Renal cortical epithelial cell (primary cell): ENCODE measurements around the gene LRP11. TPM values are rescaled to one million over a fixed set of nuclear protein-coding genes. Genes with fewer than 3 reads are reported as not detected.
"Not testable (repeated sequence)": the region's sequence is repeated elsewhere in the genome, so short reads cannot be mapped to it uniquely, and the experiment has no call there.

Source experiments
- DNase-seq: peaks from one replicate; pipeline ENCODE4 v3.0.0-alpha.2; 2011; ENCODE audit warnings: low read depth
- total RNA-seq: library from RNA; depleted of rRNA; stranded (reverse); fragments of >200 nt; gene quantifications from 2 replicates; pipeline ENCODE4 v1.2.3, GENCODE V29; 2014

The LRP11 gene
- total RNA-seq, 1 donor from 2014 or later: 34.4 TPM

DNA sequence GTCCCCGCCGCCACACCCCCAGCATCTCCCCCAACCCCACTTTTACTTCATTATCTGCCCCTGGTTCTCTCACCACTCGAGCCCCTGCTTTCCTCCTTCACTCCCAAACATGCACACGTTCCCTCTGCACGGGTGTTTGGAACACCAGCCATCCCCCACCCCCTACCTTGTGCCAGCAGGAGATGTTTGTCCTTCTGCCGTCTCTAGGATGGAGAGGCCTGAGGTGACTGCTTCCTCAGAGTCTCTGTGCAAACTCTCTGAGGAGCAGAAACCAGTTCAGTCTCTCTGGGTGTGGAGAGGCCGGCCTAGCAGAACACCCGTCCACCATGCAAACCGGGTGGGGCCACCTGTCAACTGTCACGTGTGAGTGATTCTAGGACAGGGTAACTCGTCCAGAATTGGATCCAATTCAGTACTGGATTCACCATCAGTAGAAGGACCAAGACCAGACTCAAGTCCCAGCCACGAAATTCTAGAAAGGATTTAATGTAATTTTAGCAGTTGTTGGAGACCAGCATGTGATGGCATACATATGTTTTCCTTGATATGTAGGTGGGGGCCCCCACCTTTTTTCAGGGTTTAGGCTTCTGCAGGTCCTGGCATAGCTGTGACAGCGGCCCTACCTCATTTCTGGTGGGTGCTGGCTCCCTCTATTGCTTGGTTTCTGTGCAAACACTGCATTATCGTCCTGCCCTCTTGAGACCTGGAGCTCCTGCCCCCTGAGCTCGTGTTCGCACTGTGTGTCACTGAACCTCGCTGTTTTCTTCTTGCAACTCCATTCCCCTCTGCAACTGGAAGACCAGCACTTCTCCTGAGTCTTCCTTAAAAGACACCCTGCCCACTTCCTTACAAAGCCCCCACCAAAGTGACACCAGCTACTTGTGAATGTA is 33.9 kb upstream of the LRP11 start, which contains the start of gene RAET1E:
RAET1E (minus strand) TSS at position 259 of the 890 bp plus-strand sequence. CDS start 7,212 bp downstream, outside the sequence.
- no peak for DNase-seq

DNA sequence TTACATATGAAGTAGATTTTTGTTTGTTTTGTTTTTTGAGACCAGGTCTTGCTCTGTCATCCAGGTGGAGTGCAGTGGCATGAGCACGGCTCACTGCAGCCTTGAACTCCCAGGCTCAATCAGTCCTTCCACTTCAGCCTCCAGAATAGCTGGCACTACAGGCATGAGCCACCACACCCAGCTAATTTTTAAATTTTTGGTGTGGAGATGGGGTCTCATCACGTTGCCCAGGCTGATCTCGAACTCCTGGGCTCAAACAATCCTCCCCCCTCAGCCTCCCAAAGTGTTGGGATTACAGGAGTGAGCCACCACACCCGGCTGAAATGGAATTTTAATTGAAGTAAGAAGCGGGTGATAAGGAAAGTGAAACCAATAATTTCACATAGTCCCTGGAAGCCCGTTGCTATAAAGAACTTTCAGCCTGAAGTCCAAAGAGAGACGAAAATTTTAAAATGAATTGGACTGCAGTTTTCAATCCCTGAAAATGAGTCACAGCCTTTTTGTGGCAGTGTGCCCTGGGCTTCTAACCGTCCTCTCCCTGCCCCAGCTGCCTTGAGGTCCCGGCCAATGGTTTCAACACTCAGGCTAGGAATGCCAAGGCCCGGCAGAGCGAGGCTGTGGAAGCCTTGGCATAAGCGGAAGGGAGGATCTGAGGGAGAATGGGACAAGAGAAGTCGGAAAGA is 33.0 kb upstream of the LRP11 start:
- peak; percentile 54 for DNase-seq

DNA sequence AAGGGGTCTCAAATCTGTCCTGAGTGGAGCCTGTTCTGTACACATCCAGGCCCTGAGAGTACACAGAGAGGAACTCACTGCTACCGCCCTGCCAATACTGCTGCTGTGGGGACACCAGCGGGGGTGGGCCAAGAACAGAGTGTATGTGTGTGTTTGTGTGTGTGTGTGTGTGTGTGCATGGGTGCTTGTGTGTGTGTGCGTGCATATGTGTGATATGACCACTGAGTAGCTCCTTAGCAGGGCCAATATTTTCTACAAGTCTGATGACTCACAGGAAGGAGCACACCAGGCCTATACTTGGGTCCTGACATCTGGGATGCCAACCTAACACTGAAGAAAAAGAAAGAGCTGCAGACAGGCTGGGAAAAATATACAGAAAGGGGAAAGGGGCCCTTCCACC is 32.3 kb upstream of the LRP11 start:
- no peak for DNase-seq

DNA sequence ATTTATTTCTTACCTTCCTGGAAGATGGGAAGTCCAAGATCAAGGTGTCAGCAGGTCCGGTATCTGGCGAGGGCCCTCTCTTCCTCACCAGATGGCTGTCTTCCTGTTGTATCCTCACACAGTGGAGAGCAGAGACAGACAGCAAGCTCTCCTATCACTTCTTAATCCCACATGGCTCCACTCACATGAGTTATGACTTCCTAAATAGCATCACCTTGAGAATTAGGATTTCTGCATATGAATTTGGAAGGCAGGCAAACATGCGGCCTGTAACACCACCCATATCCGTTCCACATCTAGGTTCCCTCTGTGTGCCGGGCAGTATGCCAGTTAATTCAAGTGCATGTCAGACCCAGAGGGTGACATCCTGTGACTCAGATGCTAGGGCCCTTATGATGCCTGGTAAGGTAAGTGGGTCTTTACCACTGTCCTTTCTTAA is 31.7 kb upstream of the LRP11 start:
- DNase-seq: peak; percentile 43

DNA sequence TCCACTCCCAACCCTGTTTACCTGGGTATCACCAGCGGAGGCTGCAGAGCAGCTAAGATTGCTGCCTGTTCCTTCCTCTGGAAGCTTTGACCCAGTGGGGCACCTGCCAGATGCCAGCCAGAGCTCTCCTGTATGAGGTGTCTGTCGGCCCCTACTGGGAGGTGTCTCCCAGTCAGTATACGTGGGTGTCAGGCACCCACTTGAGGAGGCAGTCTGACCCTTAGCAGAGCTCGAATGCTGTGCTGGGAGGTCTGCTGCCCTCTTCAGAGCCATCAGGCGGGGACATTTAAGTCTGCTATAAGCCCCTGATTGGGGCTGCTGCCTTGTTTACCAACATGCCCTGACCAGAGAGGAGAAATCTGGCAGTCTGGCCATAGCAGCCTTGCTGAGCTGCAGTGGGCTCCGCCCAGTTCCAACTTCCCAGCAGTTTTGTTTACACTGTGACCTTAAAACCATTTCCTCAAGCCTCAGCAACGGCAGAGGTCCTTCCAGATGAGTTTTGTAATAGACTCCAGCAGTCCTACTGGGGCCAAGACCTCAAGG is 31.0 kb upstream of the LRP11 start:
- DNase-seq: peak; percentile 56

DNA sequence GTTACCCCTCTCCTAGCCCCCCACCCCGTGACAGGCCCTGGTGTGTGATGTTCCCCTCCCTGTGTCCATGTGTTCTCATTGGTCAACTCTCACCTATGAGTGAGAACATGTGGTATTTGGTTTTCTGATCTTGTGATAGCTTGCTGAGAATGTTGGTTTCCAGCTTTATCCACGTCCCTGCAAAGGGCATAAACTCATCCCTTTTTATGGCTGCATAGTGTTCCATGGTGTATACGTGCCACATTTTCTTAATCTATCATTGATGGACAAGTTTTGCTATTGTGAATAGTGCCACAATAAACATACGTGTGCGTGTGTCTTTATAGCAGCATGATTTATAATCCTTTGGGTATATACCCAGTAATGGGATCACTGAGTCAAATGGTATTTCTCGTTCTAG is 27.7 kb upstream of the LRP11 start:
- DNase-seq: not testable (repeated sequence)

DNA sequence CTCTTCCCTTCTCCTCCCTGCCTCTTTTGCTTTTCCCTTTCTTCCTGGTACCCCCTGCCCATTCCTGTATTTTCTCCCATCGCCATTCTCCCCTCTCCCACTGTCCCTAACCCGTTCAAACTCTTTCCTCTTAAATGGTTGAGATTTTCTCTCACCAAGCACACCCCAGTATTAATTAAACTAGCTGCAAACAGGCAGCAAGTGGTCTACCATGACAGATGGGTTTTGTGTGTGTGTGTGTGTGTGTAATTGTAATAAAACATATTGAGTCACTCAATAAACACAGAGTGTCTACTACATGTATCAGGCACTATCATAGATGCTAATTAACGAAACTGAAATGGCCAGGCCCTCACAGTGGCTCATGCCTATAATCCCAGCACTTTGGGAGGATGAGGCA is 27.1 kb upstream of the LRP11 start:
- no peak for DNase-seq

DNA sequence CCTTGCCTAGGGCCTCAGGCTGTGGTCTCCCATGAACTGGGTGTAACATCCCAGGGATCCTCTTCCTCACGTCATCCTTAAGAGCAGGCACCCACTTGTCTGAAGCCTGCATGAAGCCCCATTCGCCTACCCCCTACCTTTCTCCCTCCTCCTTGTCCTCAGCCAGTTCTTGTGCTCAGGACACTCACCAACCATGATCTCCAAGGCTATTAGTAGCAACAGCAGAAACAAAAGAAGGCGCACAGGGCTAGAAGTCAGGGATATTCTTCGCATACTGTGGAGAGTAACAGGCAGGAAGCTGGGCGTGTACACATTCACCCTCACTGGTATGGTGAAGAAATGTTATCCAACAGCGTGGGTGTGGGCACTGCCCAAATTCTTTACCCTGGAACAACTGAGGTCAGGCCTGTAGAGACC is 26.5 kb upstream of the LRP11 start:
- no peak for DNase-seq

DNA sequence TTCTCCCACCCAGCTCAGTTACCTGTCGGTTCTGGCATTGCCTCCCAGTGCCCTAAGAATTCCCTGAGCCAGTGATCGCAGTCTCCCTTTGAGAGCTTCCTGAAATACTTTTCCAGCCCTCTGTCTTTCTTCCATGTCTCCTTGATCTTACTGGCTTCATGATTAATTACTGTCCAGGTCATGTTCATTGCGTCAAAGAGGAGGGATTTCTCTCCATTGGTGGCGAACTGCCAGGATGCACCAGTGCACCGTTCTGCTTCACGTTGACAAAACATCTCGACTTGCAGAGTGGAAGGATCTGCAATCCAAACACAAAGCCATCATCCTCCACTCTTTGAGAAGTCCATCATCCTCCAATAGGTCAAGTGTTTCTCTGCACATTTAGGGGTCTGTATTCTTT is 25.2 kb upstream of the LRP11 start:
- DNase-seq: no peak

DNA sequence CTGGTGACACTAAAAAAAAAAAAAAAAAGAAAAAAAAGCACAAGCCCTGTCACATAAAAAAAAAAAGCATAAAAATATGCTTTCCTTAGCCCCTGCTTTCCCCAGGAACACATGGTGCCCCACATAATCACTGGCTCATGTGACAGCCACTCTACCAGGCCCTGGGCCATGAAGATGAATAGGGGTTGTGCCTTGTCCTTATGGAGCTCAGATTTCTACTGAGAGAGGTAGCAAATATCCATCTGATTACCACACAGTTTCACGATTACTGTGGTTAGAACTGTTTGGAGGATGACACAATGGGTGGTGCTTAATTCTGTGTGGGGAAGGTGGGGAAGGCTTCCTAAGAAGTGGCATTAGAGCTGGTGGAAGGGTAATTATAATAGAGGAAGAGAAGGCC is 24.5 kb upstream of the LRP11 start:
- no peak for DNase-seq

DNA sequence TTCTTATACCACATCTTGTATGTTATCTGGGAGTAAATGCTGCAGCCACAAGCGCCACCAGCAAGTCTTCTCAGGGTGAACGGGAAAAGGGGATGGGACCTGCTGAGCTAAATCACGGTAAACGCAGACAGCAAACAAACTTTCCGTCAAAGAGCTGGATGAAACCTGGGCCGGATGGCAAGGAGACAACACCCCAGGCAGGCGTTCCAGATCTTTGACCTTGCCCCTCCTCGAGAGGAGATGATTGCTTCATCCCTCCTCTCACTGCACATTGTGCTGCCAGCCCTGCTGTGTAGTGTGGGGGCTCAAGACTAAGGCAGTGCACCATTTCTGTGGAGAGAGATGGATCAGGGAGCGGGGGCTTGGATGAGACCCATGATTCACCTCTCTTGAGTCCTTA is 23.9 kb upstream of the LRP11 start:
- DNase-seq: no peak

DNA sequence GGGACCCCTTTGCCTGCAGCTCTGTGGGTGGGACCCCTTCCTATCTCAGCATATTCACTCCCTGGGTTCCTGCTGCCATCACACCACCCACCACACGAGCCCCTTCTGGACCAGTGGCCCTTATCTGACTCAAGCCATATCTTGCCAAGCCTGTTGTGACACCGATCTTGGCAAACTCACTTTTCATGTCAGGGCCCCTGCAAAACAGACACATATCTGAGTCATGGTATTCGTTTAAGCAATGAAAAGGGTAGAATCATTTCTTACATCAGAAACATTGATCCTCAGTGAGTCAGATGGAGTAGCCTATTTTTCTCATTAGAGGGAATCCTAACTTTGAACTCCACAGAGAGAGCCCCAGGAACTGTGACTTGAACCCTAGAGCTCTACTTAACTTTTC is 23.2 kb upstream of the LRP11 start:
- DNase-seq: no peak

DNA sequence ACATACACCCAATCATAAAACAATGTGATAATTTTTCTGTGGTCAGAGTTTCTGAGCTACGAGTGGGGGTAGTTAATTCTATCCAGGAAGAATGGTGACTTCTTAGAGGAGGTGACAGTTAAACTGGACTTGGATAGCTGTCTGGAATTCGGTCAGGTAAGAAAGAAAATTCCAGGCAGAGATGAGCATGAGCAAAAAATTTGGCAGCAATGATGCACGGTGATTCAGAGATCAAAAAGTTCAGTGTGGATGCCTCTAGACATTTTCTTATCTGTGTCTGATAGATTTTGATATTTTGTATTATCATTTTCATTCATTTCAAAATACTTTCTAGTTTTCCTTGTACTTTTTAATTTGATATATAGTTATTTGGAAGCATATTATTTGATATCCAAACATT is 21.7 kb upstream of the LRP11 start:
- DNase-seq: no peak

DNA sequence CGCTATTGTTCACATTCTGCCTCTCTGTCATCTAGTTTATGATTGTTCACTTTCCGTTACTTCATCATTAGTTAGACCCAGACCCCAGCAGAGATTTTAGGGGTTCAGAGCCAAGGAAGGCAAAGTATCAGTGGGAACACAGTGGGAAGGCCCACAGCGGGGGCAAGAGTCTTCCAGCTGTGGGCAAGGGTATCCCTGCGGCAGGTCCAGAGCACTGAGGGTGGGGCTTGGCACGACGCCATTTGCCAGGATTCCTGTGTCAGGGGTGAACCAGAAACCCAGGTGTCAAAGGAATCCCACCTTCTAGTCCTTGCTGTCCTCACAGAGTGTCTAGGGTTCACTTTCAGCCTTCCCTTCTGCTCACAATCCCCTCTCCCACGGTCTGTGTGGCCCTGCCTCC is 20.5 kb upstream of the LRP11 start:
- no peak for DNase-seq

DNA sequence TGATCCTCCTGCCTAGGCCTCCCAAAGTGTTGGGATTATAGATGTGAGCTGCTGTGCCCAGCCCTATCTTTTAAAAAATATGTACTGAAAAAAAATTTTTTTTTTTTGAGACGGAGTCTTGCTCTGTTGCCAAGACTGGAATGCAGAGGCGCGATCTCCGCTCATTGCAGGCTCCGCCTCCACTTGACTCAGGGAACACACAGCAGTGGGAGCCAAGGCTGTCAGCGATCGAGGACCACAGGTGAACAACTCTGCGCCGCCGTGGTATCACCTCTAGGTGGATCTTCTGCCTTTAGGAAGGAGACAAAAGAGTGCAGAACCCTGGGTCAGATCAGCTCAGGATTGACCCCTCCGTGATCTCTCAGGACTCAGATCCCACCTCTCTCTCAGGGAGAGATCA is 20.1 kb upstream of the LRP11 start:
- DNase-seq: no peak

DNA sequence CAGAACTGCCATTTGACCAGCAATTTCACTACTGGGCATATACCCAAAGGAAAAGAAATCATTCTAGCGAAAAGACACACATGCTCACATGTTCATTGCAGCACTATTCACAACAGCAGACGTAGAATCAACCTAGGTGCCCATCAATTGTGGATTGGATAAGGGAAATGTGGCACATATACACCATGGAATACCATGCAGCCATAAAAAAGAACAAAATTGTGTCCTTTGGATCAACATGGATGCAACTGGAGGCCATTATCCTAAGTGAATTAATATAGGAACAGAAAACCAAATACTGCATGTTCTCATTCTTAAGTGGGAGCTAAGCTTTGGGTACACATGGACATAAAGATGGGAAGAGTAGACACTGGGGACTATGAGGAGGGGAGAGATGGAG is 17.7 kb upstream of the LRP11 start:
- DNase-seq: no peak

DNA sequence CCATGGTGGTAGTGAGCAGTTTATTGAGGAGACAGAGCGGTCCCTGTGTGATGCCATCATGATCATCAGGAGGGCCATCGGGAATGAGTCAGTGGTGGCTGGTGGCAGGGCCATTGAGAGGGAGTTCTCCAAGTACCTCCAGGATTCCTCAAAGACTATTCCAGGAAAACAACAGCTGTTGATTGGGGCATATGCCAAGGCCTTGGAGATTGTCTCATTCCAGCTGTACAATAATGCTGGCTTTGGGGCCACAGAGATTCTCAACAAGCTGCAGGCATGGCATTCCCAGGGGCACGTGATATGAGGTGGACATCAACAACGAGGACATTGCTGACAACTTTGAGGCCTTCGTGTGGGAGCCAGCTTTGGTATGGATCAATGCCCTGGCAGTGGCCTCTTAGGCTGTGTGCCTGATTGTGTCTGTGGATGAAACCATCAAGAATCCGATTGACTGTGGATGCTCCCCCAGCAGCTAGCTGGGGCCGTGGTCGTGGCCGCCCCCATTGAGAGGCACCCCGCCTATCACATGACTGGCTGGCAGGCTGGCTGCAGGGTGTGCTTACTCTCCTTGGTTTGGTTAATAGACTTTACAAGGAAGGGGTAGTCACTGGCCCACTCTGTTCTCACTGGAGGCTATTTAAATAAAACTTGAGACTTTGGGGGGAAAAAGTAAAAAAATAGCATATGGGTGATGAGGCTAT is 17.1 kb upstream of the LRP11 start:
- no peak for DNase-seq

DNA sequence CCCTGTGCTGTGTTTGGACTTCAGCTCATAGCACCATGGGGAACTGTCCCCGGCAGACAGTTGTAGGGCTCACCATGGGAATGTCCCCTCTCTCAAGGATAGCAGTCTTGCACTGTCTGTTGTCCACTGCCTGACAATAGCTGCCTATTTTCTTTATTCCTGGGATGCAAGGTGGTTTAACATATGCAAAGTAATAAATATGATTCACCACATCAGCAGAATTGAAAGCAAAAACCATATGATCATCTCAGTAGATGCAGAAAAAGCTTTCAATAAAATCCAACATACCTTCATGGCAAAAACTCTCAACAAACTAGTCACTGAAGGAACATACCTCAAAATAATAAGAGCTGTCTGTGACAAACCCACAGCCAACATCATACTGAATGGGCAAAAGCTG is 13.5 kb upstream of the LRP11 start:
- DNase-seq: no peak

DNA sequence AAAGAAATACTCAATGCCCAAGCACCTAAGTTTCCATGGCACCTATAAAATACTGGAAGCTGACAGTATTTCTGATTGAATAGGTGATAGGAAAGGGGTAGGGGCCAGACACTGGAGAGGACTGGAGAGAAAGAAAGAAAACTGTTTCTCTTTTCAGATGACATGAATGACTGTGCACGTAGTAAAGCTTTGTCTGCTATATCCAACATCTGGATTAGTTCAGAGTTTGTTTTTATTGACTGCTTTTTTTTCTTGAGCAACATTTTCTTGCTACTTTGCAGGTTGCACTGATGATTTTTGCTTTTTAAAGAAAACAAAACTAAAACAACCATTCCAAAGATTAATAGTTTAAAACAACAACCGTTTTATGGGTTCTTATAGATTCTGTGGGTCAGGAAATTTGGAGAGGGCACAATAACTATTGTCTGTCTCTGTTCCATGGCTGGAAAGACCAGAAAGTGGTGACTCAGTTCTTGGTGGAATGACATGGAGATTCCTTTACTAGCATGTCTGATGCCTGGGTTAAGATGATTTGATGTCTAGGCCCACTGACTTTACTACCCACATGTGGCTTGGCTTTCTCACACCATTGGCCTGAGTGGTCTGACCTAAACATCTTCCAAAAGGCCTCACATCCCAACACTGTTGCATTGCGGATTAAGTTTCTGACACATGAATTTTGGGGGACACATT is 12.2 kb upstream of the LRP11 start:
- DNase-seq: no peak

DNA sequence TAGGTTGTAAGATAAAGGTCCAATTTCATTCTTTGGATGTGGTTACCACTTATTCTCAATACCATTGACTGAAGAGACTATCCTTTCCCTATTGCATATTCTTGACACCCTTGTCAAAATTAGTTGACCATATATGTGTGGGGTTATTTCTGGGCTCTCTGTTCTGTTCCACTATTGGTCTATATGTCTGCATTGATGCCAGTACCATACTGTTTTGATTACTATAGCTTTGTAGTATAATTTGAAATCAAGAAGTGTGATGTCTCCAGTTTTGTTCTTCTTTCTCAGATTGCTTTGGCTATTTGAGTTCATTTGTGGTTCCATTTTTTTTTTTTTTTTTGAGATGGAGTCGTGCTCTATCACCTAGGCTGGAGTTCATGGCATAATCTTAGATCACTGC is 8.1 kb upstream of the LRP11 start:
- no peak for DNase-seq

DNA sequence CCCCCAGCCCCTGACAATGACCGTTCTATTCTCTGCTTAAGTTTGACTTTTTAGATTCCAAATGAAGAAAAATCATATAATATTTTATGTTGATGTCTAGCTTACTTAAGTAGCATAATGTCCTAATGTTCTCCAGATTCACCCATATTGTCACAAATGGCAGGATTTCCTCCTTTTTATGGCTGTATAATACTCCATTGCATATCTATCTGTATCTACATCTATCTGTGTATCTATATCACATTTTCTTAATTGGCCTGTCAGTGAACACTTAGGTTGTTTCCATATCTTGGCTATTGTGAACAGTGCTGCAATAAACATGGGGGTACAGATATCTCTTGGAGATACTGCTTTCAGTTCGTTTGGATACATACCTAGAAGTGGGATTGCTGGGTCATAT is 7.0 kb upstream of the LRP11 start:
- no peak for DNase-seq
